Measurements from ENCODE around the gene RAB31.

GRCh38 chr18:9689253-9689652 is 18.8 kb upstream of the RAB31 start:
- TF ChIP-seq GATA3 (IDR thresholded peaks at IDR 0.05; ENCODE audit: low read depth, low read length) (no peak), GATA2 (IDR thresholded peaks at IDR 0.05; ENCODE audit: low read depth, low read length) (no peak)
